ENCODE results near the gene EMC1.
"Not testable (repeated sequence)": the region's sequence is repeated elsewhere in the genome, so short reads cannot be mapped to it uniquely, and the experiment has no call there.

EMC1 gene

GRCh38 chr1:19232524-19232846 lies 18.8 kb downstream of the EMC1 start:
- CTCF ChIA-PET = interaction anchor here (1.0 to 7.2 kb wide), 3 partner anchors 8 to 12 kb away, joined by 3 to 42 read pairs (median 5); no protein-coding TSS in a partner anchor

DNA sequence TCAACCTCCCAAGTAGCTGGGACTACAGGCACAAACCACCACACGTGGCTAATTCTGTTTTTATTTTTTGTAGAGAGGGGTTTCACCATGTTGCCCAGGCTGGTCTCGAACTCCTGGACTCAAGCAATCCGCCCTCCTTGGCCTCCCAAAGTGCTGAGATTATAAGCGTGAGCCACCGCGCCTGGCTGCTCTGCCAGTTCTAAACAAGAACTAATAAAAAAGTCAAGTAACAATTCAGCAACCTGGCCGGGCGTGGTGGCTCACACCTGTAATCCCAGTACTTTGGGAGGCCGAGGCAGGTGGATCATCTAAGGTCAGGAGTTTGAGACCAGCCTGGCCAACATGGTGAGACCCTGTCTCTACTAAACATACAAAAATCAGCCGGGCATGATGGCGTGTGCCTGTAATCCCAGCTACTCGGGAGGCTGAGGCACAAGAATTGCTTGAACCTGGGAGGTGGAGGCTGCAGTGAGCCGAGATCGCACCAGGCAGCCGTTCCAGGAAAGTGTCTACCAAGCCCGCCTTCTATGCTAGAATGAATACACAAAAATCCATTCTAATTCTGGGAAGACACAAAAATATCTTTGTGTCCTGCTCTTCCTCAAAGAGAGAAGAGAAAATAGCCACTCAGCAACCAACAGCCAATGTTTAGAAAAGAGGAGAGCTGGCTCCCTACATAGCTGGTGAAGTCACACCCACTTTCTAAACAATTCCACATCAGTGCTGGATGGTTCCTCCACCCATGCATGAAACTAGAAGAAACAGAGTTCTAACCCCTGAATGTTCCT lies 19.4 kb downstream of the EMC1 start:
- CTCF ChIA-PET = interaction anchor here (0.7 to 7.2 kb wide), 4 partner anchors 9 to 52 kb away, joined by 3 to 42 read pairs (median 4); no protein-coding TSS in a partner anchor
- POLR2A ChIA-PET; DNase-seq (ENCODE audit: extremely low spot score): not testable (repeated sequence)

More at GRCh38 chr1:19232524-19232846, 18.8 kb downstream of the EMC1 start:
- POLR2A ChIA-PET = no interaction called here
- TF ChIP-seq, protein P1, sequence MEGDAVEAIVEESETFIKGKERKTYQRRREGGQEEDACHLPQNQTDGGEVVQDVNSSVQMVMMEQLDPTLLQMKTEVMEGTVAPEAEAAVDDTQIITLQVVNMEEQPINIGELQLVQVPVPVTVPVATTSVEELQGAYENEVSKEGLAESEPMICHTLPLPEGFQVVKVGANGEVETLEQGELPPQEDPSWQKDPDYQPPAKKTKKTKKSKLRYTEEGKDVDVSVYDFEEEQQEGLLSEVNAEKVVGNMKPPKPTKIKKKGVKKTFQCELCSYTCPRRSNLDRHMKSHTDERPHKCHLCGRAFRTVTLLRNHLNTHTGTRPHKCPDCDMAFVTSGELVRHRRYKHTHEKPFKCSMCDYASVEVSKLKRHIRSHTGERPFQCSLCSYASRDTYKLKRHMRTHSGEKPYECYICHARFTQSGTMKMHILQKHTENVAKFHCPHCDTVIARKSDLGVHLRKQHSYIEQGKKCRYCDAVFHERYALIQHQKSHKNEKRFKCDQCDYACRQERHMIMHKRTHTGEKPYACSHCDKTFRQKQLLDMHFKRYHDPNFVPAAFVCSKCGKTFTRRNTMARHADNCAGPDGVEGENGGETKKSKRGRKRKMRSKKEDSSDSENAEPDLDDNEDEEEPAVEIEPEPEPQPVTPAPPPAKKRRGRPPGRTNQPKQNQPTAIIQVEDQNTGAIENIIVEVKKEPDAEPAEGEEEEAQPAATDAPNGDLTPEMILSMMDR (IDR thresholded peaks at IDR 0.05; ENCODE audit: control extremely low read depth, extremely low read depth, low read depth, missing control alignments) = no peak
- no peak for DNase-seq (ENCODE audit: extremely low spot score)

DNA sequence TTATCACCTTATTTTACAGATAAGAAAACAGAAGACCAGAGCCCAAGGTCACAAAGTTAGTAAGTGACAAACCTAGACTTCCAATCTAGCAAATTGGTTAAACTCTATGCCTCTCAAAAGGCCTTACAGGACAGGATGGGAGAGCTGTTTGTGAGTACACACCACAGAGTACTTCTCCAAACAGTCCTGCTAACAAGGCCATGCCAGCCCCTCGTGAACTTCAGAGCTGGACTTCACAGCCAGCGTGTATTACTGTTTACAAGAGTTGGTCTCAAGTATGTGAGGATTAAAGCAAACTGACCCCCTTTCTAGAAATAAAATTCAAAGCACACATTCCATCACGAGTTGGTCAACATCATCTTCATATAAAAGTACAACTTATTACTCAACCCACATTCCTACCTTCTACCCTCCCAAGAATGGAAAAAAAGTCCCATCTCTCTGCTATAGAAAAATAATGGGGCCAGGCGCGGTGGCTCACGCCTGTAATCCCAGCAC lies 21.4 kb downstream of the EMC1 start:
- POLR2A ChIA-PET = no interaction called here
- TF ChIP-seq, protein P1 (IDR thresholded peaks at IDR 0.05; ENCODE audit: control extremely low read depth, extremely low read depth, low read depth, missing control alignments) = no peak
- no peak for DNase-seq (ENCODE audit: extremely low spot score)
- CTCF ChIA-PET = interaction anchor here (1.2 to 7.2 kb wide), 5 partner anchors 10 to 345 kb away, joined by 3 to 42 read pairs (median 4); no protein-coding TSS in a partner anchor

DNA sequence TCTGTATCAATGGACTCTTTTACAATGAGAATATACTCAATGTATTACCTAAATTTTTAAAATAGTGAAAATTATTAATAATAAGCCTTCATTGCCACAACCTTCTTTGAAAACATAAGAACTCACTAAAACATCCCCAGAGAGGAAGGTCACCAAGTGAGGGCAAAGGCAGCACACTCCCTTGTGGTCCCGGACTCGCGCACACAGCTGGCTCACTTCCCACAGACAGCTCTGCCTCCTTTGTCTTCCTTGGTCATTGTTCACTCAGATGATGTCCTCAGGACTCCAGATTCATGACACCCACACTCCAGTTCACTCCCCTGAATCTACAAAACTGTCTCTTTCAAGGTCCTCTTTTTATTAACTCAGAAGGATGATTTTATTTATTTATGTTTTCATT lies 22.1 kb downstream of the EMC1 start:
- ChIA-PET POLR2A (no interaction called here), CTCF (interaction anchor here (1.2 to 7.2 kb wide), 6 partner anchors 9 to 345 kb away, joined by 3 to 42 read pairs (median 5); no protein-coding TSS in a partner anchor)
- DNase-seq (ENCODE audit: extremely low spot score) = no peak
- TF ChIP-seq, protein P1 (IDR thresholded peaks at IDR 0.05; ENCODE audit: control extremely low read depth, extremely low read depth, low read depth, missing control alignments) = no peak

- TF ChIP-seq, protein P1 (IDR thresholded peaks at IDR 0.05; ENCODE audit: control extremely low read depth, extremely low read depth, low read depth, missing control alignments) = no peak
- POLR2A ChIA-PET = no interaction called here
- CTCF ChIA-PET = interaction anchor here (0.6 to 1.6 kb wide), 8 partner anchors 8 to 384 kb away, joined by 3 to 6 read pairs (median 3); no protein-coding TSS in a partner anchor
- DNase-seq (ENCODE audit: extremely low spot score) = no peak
These were observed 28.1 kb downstream of the EMC1 start for GRCh38 chr1:19222979-19223824.

DNA sequence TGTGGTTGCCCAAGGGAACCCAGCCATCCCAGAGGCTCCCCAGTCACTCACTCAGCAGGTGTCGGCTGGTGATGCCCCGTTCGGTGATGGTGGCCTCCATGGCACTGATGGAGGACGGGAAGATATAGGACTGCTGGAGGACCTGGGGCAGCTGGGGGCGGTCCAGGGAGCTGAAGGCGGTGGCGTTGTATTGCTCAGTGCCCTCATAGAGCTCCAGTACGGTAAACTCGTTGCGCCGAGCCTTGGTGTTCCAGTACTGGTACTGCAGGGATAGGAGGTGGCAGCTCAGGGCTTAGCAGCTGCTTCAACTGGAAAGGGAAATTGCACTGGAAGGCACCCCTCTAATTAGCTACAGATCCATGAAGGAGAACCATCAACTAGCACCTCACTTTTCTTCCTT lies 28.8 kb downstream of the EMC1 start:
- ChIA-PET CTCF (interaction anchor here (0.6 to 1.6 kb wide), 8 partner anchors 9 to 384 kb away, joined by 3 to 6 read pairs (median 3); no protein-coding TSS in a partner anchor), POLR2A (no interaction called here)
- no peak for DNase-seq (ENCODE audit: extremely low spot score)
- TF ChIP-seq, protein P1 (IDR thresholded peaks at IDR 0.05; ENCODE audit: control extremely low read depth, extremely low read depth, low read depth, missing control alignments) = no peak

Data from GM10248 (cell line).